ENCODE results near the gene SLC25A13. TPM values are rescaled to one million over a fixed set of nuclear protein-coding genes. Genes with fewer than 3 reads are reported as not detected.

Gene SLC25A13
- total and polyA plus RNA-seq, 2 donors (not counting 1 experiment from before 2014, with no cell fraction given), result 6.9 to 12.0 TPM

DNA sequence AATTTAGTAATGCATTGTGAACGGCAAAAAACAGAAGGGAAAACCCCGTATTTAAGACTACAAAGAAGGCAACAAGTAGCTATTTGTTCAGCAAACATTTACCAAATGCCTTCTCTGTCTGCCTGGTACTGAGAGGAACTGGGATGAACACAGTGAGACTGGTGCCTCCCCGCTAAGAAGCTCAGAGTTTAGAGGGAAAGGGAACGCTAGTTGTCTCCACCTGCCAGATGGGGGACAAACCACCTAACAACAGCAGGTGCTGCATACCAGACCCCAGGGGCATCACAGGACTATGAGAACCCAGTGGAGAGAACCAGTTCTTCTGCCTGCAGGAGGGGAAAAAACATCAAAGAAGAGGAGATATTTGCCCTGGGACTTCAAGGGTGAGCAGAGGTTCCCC is 147.1 kb downstream of the SLC25A13 start:
- no peak for DNase-seq (ENCODE audit: low read depth in 2 of 2)
- H3K4me1 ChIP-seq (ENCODE audit: control insufficient read depth, extremely low read depth, insufficient read depth, low read length), result no peaks in the 10 kb centered on the region
- H3K9me3 ChIP-seq (ENCODE audit: control insufficient read depth, insufficient read depth, low read depth, low read length), result no peaks in the 10 kb centered on the region
- H3K4me2 ChIP-seq (ENCODE audit: extremely low read depth, insufficient read depth, low read length), result no peak overlapping the region
- no peaks in the 10 kb centered on the region for H3K27me3 ChIP-seq (ENCODE audit: control insufficient read depth, insufficient read depth, low read length)
- no peaks in the 10 kb centered on the region for H3K79me2 ChIP-seq (ENCODE audit: control insufficient read depth, insufficient read depth, low read length)
- H3K4me3 ChIP-seq (replicated peaks in 1 of 4; ENCODE audit: control extremely low read depth in 1 of 4, insufficient read depth in 1 of 4, low read depth in 3 of 4, low read length in 4 of 4), result no peak overlapping the region
- TF ChIP-seq, protein P1, sequence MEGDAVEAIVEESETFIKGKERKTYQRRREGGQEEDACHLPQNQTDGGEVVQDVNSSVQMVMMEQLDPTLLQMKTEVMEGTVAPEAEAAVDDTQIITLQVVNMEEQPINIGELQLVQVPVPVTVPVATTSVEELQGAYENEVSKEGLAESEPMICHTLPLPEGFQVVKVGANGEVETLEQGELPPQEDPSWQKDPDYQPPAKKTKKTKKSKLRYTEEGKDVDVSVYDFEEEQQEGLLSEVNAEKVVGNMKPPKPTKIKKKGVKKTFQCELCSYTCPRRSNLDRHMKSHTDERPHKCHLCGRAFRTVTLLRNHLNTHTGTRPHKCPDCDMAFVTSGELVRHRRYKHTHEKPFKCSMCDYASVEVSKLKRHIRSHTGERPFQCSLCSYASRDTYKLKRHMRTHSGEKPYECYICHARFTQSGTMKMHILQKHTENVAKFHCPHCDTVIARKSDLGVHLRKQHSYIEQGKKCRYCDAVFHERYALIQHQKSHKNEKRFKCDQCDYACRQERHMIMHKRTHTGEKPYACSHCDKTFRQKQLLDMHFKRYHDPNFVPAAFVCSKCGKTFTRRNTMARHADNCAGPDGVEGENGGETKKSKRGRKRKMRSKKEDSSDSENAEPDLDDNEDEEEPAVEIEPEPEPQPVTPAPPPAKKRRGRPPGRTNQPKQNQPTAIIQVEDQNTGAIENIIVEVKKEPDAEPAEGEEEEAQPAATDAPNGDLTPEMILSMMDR (conservative IDR thresholded peaks at IDR 0.05 in 1 of 2, IDR thresholded peaks at IDR 0.05 in 1 of 2; ENCODE audit: low read depth in 1 of 2, low read length in 2 of 2), result no peak
- TF ChIP-seq EZH2 (IDR thresholded peaks at IDR 0.05; ENCODE audit: low read length, missing control alignments), result no peak
- H4K20me1 ChIP-seq (ENCODE audit: control insufficient read depth, extremely low read depth, insufficient read depth, low read length), result no peaks in the 10 kb centered on the region
- H3K27ac ChIP-seq (ENCODE audit: insufficient read depth, low read length), result no peak overlapping the region
- H3K36me3 ChIP-seq (ENCODE audit: control insufficient read depth, insufficient read depth, low read length), result no peaks in the 10 kb centered on the region
- no peak overlapping the region for H2AFZ ChIP-seq (ENCODE audit: low read length)
- no peak overlapping the region for H3K9ac ChIP-seq (ENCODE audit: insufficient read depth, low read length)

DNA sequence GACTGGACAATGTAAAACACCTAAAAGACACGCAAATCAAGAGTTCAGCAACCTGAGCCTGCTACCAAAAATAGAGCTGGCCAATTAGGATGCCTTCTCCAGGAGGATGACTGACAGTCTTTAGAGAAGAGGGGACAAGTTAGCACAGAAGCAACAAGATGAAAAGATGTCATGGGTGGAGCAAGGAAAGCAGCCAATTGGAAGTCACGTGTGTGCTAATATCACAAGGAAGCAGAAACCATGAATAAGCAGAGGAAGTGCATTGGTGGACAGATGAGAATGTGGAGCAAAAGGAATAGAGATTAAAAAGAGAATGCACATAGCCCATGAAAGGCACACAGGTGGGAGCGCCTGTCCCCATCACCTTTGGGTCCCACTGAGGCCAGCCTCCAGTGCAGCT is 148.1 kb downstream of the SLC25A13 start:
- no peak for TF ChIP-seq EZH2 (IDR thresholded peaks at IDR 0.05; ENCODE audit: low read length, missing control alignments)
- TF ChIP-seq, protein P1 (conservative IDR thresholded peaks at IDR 0.05 in 1 of 2, IDR thresholded peaks at IDR 0.05 in 1 of 2; ENCODE audit: low read depth in 1 of 2, low read length in 2 of 2), result no peak
- no peak overlapping the region for H3K27ac ChIP-seq (ENCODE audit: insufficient read depth, low read length)
- no peaks in the 10 kb centered on the region for H3K4me1 ChIP-seq (ENCODE audit: control insufficient read depth, extremely low read depth, insufficient read depth, low read length)
- no peak overlapping the region for H3K9ac ChIP-seq (ENCODE audit: insufficient read depth, low read length)
- no peaks in the 10 kb centered on the region for H4K20me1 ChIP-seq (ENCODE audit: control insufficient read depth, extremely low read depth, insufficient read depth, low read length)
- H3K9me3 ChIP-seq (ENCODE audit: control insufficient read depth, insufficient read depth, low read depth, low read length), result no peaks in the 10 kb centered on the region
- no peak overlapping the region for H3K4me2 ChIP-seq (ENCODE audit: extremely low read depth, insufficient read depth, low read length)
- H3K79me2 ChIP-seq (ENCODE audit: control insufficient read depth, insufficient read depth, low read length), result no peaks in the 10 kb centered on the region
- H3K36me3 ChIP-seq (ENCODE audit: control insufficient read depth, insufficient read depth, low read length), result no peaks in the 10 kb centered on the region
- DNase-seq (ENCODE audit: low read depth in 2 of 2), result no peak
- no peaks in the 10 kb centered on the region for H3K27me3 ChIP-seq (ENCODE audit: control insufficient read depth, insufficient read depth, low read length)
- no peak overlapping the region for H3K4me3 ChIP-seq (replicated peaks in 1 of 4; ENCODE audit: control extremely low read depth in 1 of 4, insufficient read depth in 1 of 4, low read depth in 3 of 4, low read length in 4 of 4)
- H2AFZ ChIP-seq (ENCODE audit: low read length), result no peak overlapping the region

DNA sequence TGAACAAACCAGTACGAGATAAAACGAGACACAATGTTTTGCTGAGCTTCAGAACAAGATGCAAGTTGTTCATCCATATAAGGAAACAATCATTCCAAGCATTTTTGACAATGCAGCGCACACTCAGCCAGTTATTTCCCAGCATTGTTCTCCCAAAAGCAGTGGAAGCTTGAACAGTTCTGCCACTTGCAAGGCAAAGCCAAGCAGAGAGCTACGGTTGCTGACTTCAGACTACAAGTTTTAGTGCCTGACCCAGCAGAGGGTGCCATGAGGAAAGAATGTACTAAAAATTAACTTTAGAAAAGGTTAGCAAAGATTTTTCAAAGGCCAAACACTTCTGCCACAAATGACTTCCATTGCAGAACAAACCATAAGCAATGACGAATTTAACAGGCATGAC is 152.5 kb downstream of the SLC25A13 start:
- Histone ChIP-seq H3K36me3 (ENCODE audit: control insufficient read depth, insufficient read depth, low read length) (no peaks in the 10 kb centered on the region), H2AFZ (ENCODE audit: low read length) (no peak overlapping the region), H3K9me3 (ENCODE audit: control insufficient read depth, insufficient read depth, low read depth, low read length) (no peaks in the 10 kb centered on the region), H4K20me1 (ENCODE audit: control insufficient read depth, extremely low read depth, insufficient read depth, low read length) (no peaks in the 10 kb centered on the region), H3K4me3 (replicated peaks in 1 of 4; ENCODE audit: control extremely low read depth in 1 of 4, insufficient read depth in 1 of 4, low read depth in 3 of 4, low read length in 4 of 4) (no peak overlapping the region), H3K27ac (ENCODE audit: insufficient read depth, low read length) (no peak overlapping the region), H3K4me1 (ENCODE audit: control insufficient read depth, extremely low read depth, insufficient read depth, low read length) (no peaks in the 10 kb centered on the region), H3K79me2 (ENCODE audit: control insufficient read depth, insufficient read depth, low read length) (no peaks in the 10 kb centered on the region), H3K27me3 (ENCODE audit: control insufficient read depth, insufficient read depth, low read length) (no peaks in the 10 kb centered on the region), H3K9ac (ENCODE audit: insufficient read depth, low read length) (no peak overlapping the region), H3K4me2 (ENCODE audit: extremely low read depth, insufficient read depth, low read length) (no peak overlapping the region)
- no peak for TF ChIP-seq EZH2 (IDR thresholded peaks at IDR 0.05; ENCODE audit: low read length, missing control alignments)
- TF ChIP-seq, protein P1 (conservative IDR thresholded peaks at IDR 0.05 in 1 of 2, IDR thresholded peaks at IDR 0.05 in 1 of 2; ENCODE audit: low read depth in 1 of 2, low read length in 2 of 2), result no peak
- DNase-seq (ENCODE audit: low read depth in 2 of 2), result peak; percentile 2 to 39
